ENCODE results near the gene KDM8.

KDM8 gene

GRCh38 chr16:27171584-27171983, 31.7 kb upstream of the KDM8 start:
- Histone ChIP-seq H3K14ac (ENCODE audit: low read length) (no peak overlapping the region), H2BK12ac (ENCODE audit: low read length) (no peak overlapping the region), H3K4ac (ENCODE audit: low read length) (no peak overlapping the region), H2AK5ac (ENCODE audit: low read depth, low read length) (no peak overlapping the region), H4K8ac (ENCODE audit: low read depth, low read length) (no peak overlapping the region), H2BK120ac (ENCODE audit: low read depth, low read length) (no peak overlapping the region), H3K4me3 (ENCODE audit: low read length in 2 of 2) (no peak overlapping the region), H3K18ac (ENCODE audit: low read length) (no peak overlapping the region), H3K9ac (ENCODE audit: low read depth, low read length, poor library complexity) (no peak overlapping the region), H3K4me2 (ENCODE audit: insufficient read depth, low read length, poor library complexity, severe bottlenecking) (no peak overlapping the region), H3K79me1 (ENCODE audit: low read depth, low read length) (no peaks in the 10 kb centered on the region), H3K9me3 (replicated peaks in 1 of 2; ENCODE audit: control insufficient read depth in 2 of 2, insufficient read depth in 1 of 2, low read depth in 1 of 2, low read length in 2 of 2) (no peaks in the 10 kb centered on the region), H2BK15ac (ENCODE audit: low read length) (no peak overlapping the region), H2AFZ (ENCODE audit: low read length) (no peak overlapping the region), H3K27me3 (ENCODE audit: control insufficient read depth in 3 of 3, insufficient read depth in 3 of 3, low read depth in 1 of 3, low read length in 3 of 3) (peaks cover 0 to 2% (median 0%) of the 10 kb centered on the region in 3 experiments), H2BK5ac (ENCODE audit: low read length) (no peak overlapping the region), H4K91ac (ENCODE audit: low read depth, low read length, poor library complexity) (no peak overlapping the region), H3K23ac (ENCODE audit: low read depth, low read length, poor library complexity) (no peak overlapping the region), H3K36me3 (replicated peaks in 1 of 2; ENCODE audit: control insufficient read depth in 2 of 2, insufficient read depth in 2 of 2, low read length in 2 of 2) (no peaks in the 10 kb centered on the region), H3K27ac (replicated peaks; ENCODE audit: low read length) (no peak overlapping the region), H3K4me1 (ENCODE audit: control insufficient read depth in 2 of 2, insufficient read depth in 1 of 2, low read depth in 1 of 2, low read length in 2 of 2) (no peaks in the 10 kb centered on the region)
- no CpG with 5 or more reads among the region's 4 CpGs for WGBS, 2 donors (ENCODE audit: extremely low coverage in 2 of 2, insufficient read length in 2 of 2, insufficient replicate concordance in 1 of 2)
- no peak for DNase-seq (ENCODE audit: low spot score)

- Histone ChIP-seq H2BK5ac (ENCODE audit: low read length) (no peak overlapping the region), H3K36me3 (replicated peaks in 1 of 2; ENCODE audit: control insufficient read depth in 2 of 2, insufficient read depth in 2 of 2, low read length in 2 of 2) (no peaks in the 10 kb centered on the region), H3K4me3 (ENCODE audit: low read length in 2 of 2) (no peak overlapping the region), H3K4me1 (ENCODE audit: control insufficient read depth in 2 of 2, insufficient read depth in 1 of 2, low read depth in 1 of 2, low read length in 2 of 2) (no peaks in the 10 kb centered on the region), H3K23ac (ENCODE audit: low read depth, low read length, poor library complexity) (no peak overlapping the region), H2BK120ac (ENCODE audit: low read depth, low read length) (no peak overlapping the region), H3K27ac (replicated peaks; ENCODE audit: low read length) (no peak overlapping the region), H4K91ac (ENCODE audit: low read depth, low read length, poor library complexity) (no peak overlapping the region), H3K9me3 (replicated peaks in 1 of 2; ENCODE audit: control insufficient read depth in 2 of 2, insufficient read depth in 1 of 2, low read depth in 1 of 2, low read length in 2 of 2) (no peaks in the 10 kb centered on the region), H2BK12ac (ENCODE audit: low read length) (no peak overlapping the region), H3K4me2 (ENCODE audit: insufficient read depth, low read length, poor library complexity, severe bottlenecking) (no peak overlapping the region), H3K4ac (ENCODE audit: low read length) (no peak overlapping the region), H3K9ac (ENCODE audit: low read depth, low read length, poor library complexity) (no peak overlapping the region), H3K79me1 (ENCODE audit: low read depth, low read length) (no peaks in the 10 kb centered on the region), H3K27me3 (ENCODE audit: control insufficient read depth in 3 of 3, insufficient read depth in 3 of 3, low read depth in 1 of 3, low read length in 3 of 3) (no peaks in the 10 kb centered on the region), H3K18ac (ENCODE audit: low read length) (peak overlapping the region; percentile 50), H2AFZ (ENCODE audit: low read length) (no peak overlapping the region), H3K14ac (ENCODE audit: low read length) (no peak overlapping the region), H2BK15ac (ENCODE audit: low read length) (no peak overlapping the region), H4K8ac (ENCODE audit: low read depth, low read length) (no peak overlapping the region), H2AK5ac (ENCODE audit: low read depth, low read length) (no peak overlapping the region)
- no peak for DNase-seq (ENCODE audit: low spot score)
- no CpG with 5 or more reads among the region's 8 CpGs for WGBS, 2 donors (ENCODE audit: extremely low coverage in 2 of 2, insufficient read length in 2 of 2, insufficient replicate concordance in 1 of 2)
Measured at GRCh38 chr16:27174007-27174406, 29.3 kb upstream of the KDM8 start.

GRCh38 chr16:27174798-27175197, 28.5 kb upstream of the KDM8 start:
- Histone ChIP-seq H3K9ac (ENCODE audit: low read depth, low read length, poor library complexity) (no peak overlapping the region), H3K4me3 (ENCODE audit: low read length in 2 of 2) (no peak overlapping the region), H3K14ac (ENCODE audit: low read length) (no peak overlapping the region), H3K4me2 (ENCODE audit: insufficient read depth, low read length, poor library complexity, severe bottlenecking) (no peak overlapping the region), H2AFZ (ENCODE audit: low read length) (no peak overlapping the region), H3K4ac (ENCODE audit: low read length) (no peak overlapping the region), H3K36me3 (replicated peaks in 1 of 2; ENCODE audit: control insufficient read depth in 2 of 2, insufficient read depth in 2 of 2, low read length in 2 of 2) (no peaks in the 10 kb centered on the region), H3K27ac (replicated peaks; ENCODE audit: low read length) (no peak overlapping the region), H2BK12ac (ENCODE audit: low read length) (no peak overlapping the region), H3K27me3 (ENCODE audit: control insufficient read depth in 3 of 3, insufficient read depth in 3 of 3, low read depth in 1 of 3, low read length in 3 of 3) (no peaks in the 10 kb centered on the region), H4K91ac (ENCODE audit: low read depth, low read length, poor library complexity) (no peak overlapping the region), H2AK5ac (ENCODE audit: low read depth, low read length) (no peak overlapping the region), H3K79me1 (ENCODE audit: low read depth, low read length) (no peaks in the 10 kb centered on the region), H4K8ac (ENCODE audit: low read depth, low read length) (no peak overlapping the region), H3K18ac (ENCODE audit: low read length) (no peak overlapping the region), H3K9me3 (replicated peaks in 1 of 2; ENCODE audit: control insufficient read depth in 2 of 2, insufficient read depth in 1 of 2, low read depth in 1 of 2, low read length in 2 of 2) (no peaks in the 10 kb centered on the region), H3K23ac (ENCODE audit: low read depth, low read length, poor library complexity) (no peak overlapping the region), H2BK120ac (ENCODE audit: low read depth, low read length) (no peak overlapping the region), H2BK5ac (ENCODE audit: low read length) (no peak overlapping the region), H2BK15ac (ENCODE audit: low read length) (no peak overlapping the region), H3K4me1 (ENCODE audit: control insufficient read depth in 2 of 2, insufficient read depth in 1 of 2, low read depth in 1 of 2, low read length in 2 of 2) (no peaks in the 10 kb centered on the region)
- DNase-seq (ENCODE audit: low spot score): no peak
- no CpG with 5 or more reads among the region's 6 CpGs for WGBS, 2 donors (ENCODE audit: extremely low coverage in 2 of 2, insufficient read length in 2 of 2, insufficient replicate concordance in 1 of 2)

- H2AK5ac ChIP-seq (ENCODE audit: low read depth, low read length): no peak overlapping the region
Measured at GRCh38 chr16:27175888-27176287, 27.4 kb upstream of the KDM8 start.

More at GRCh38 chr16:27175888-27176287, 27.4 kb upstream of the KDM8 start:
- H3K23ac ChIP-seq (ENCODE audit: low read depth, low read length, poor library complexity): no peak overlapping the region
- no peak overlapping the region for H3K9ac ChIP-seq (ENCODE audit: low read depth, low read length, poor library complexity)
- H4K8ac ChIP-seq (ENCODE audit: low read depth, low read length): no peak overlapping the region
- no peak overlapping the region for H3K4me3 ChIP-seq (ENCODE audit: low read length in 2 of 2)
- no peak overlapping the region for H2BK12ac ChIP-seq (ENCODE audit: low read length)
- peak overlapping the region; percentile 18 for H2AFZ ChIP-seq (ENCODE audit: low read length)
- WGBS, 2 donors (ENCODE audit: extremely low coverage in 2 of 2, insufficient read length in 2 of 2, insufficient replicate concordance in 1 of 2): no CpG with 5 or more reads among the region's 8 CpGs
- no peaks in the 10 kb centered on the region for H3K4me1 ChIP-seq (ENCODE audit: control insufficient read depth in 2 of 2, insufficient read depth in 1 of 2, low read depth in 1 of 2, low read length in 2 of 2)
- H3K4me2 ChIP-seq (ENCODE audit: insufficient read depth, low read length, poor library complexity, severe bottlenecking): no peak overlapping the region
- no peak overlapping the region for H3K18ac ChIP-seq (ENCODE audit: low read length)
- no peaks in the 10 kb centered on the region for H3K9me3 ChIP-seq (replicated peaks in 1 of 2; ENCODE audit: control insufficient read depth in 2 of 2, insufficient read depth in 1 of 2, low read depth in 1 of 2, low read length in 2 of 2)
- H2BK5ac ChIP-seq (ENCODE audit: low read length): no peak overlapping the region
- no peak overlapping the region for H4K91ac ChIP-seq (ENCODE audit: low read depth, low read length, poor library complexity)
- no peaks in the 10 kb centered on the region for H3K27me3 ChIP-seq (ENCODE audit: control insufficient read depth in 3 of 3, insufficient read depth in 3 of 3, low read depth in 1 of 3, low read length in 3 of 3)
- no peak overlapping the region for H2BK120ac ChIP-seq (ENCODE audit: low read depth, low read length)
- H3K27ac ChIP-seq (replicated peaks; ENCODE audit: low read length): no peak overlapping the region
- H3K4ac ChIP-seq (ENCODE audit: low read length): no peak overlapping the region
- H3K36me3 ChIP-seq (replicated peaks in 1 of 2; ENCODE audit: control insufficient read depth in 2 of 2, insufficient read depth in 2 of 2, low read length in 2 of 2): no peaks in the 10 kb centered on the region
- no peak overlapping the region for H2BK15ac ChIP-seq (ENCODE audit: low read length)
- no peak overlapping the region for H3K14ac ChIP-seq (ENCODE audit: low read length)
- H3K79me1 ChIP-seq (ENCODE audit: low read depth, low read length): no peaks in the 10 kb centered on the region
- DNase-seq (ENCODE audit: low spot score): no peak
